ENCODE measurements around the gene PLXNA1.

- no peak for TF ChIP-seq ZFP41 (tag by site-specific recombination; IDR thresholded peaks at IDR 0.05; ENCODE audit: borderline replicate concordance)
- TF ChIP-seq CTCF (tag by site-specific recombination; IDR thresholded peaks at IDR 0.05), result no peak
These were observed 43.7 kb downstream of the PLXNA1 start for GRCh38 chr3:127026661-127027060.

Measured in HEK293 (cell line).